ENCODE results near the gene RNF133. TPM values are rescaled to one million over a fixed set of nuclear protein-coding genes. Genes with fewer than 3 reads are reported as not detected.

The RNF133 gene
- total and polyA plus RNA-seq, 9 of the 15 experiments (the other 6 are each of a cell fraction or from before 2014, with no cell fraction given), result not detected

DNA sequence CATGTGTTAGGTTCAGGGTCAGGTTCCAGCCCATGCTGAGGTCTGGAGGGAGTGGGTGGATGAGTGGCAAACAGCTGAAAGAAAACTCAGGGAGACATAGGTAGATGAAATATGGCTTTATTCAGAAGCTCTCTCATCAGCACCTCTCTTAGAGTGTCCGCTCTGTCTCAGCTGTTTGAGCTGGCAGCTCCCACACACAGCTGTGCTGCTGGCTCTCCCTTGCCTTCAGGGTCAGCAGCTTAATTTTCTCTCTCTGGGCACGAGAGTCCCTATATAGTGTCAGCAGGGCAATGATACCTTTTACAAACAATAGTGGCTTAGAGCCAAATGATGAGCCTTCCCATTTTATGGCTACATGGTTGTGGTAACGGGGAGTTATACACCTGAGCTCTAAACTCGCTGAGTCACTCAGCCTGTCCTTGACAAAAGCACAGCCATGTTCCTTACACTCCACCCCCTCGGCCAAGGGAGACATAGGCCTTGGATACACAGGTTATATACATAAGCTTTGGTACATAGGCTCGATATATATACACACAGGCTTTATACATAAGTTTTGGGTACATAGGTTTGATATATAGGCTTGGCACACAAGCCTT lies 10.4 kb downstream of the RNF133 start:
- ATAC-seq, result no peak
- H3K4me1 ChIP-seq (replicated peaks in 1 of 2; ENCODE audit: control insufficient read depth in 2 of 2, insufficient read depth in 2 of 2, low read length in 2 of 2), result no peaks in the 10 kb centered on the region
- no peak overlapping the region for H3K27ac ChIP-seq (ENCODE audit: extremely low read depth, low read depth, low read length)
- H3K4me2 ChIP-seq (ENCODE audit: insufficient read depth, low read length), result no peak overlapping the region
- no peaks in the 10 kb centered on the region for H3K27me3 ChIP-seq (ENCODE audit: control insufficient read depth in 2 of 2, insufficient read depth in 2 of 2, low read length in 2 of 2)
- H3K9ac ChIP-seq (ENCODE audit: insufficient read depth in 1 of 2, low read depth in 2 of 2, low read length in 2 of 2), result no peak overlapping the region
- no peak overlapping the region for H2AFZ ChIP-seq (ENCODE audit: low read depth, low read length)
- CTCF ChIA-PET (ENCODE audit: low intra/inter-chr PET ratio), result no interaction called here
- in situ Hi-C loops (cut with MboI) (no loop called here), intact Hi-C loops (cut with micrococcal nuclease) (no loop called here)
- BruUV-seq (replicated peaks), result no TSS peak
- WGBS (ENCODE audit: insufficient coverage, low coverage, missing lambda C conversion rate), result 3% methylated on average over 6 of the region's 6 CpGs
- H3K9me3 ChIP-seq (replicated peaks; ENCODE audit: control insufficient read depth, insufficient read depth, low read depth, low read length), result no peaks in the 10 kb centered on the region
- no peaks in the 10 kb centered on the region for H3K79me2 ChIP-seq (ENCODE audit: control insufficient read depth, insufficient read depth, low read length)
- H4K20me1 ChIP-seq (replicated peaks; ENCODE audit: control insufficient read depth, insufficient read depth, low read length), result no peaks in the 10 kb centered on the region
- FAIRE-seq, result no peak
- H3K4me3 ChIP-seq, result no peak overlapping the region
- H3K9me1 ChIP-seq (ENCODE audit: control insufficient read depth, insufficient read depth, low read length), result no peaks in the 10 kb centered on the region
- POLR2A ChIA-PET, result interaction anchor here (0.7 kb wide), 1 partner anchor 224 kb away, joined by 3 read pairs; no protein-coding TSS in a partner anchor
- DNase-seq (ENCODE audit: extremely low read depth in 1 of 4, low spot score in 3 of 4), result no peak
- no peaks in the 10 kb centered on the region for H3K36me3 ChIP-seq (ENCODE audit: control insufficient read depth, insufficient read depth, low read length)
- no peak for TF ChIP-seq STAT5A (IDR thresholded peaks at IDR 0.05; ENCODE audit: borderline replicate concordance, low read length)
- TF ChIP-seq MEF2D (tag; conservative IDR thresholded peaks at IDR 0.05; ENCODE audit: low read depth), result no peak
- TF ChIP-seq ATF1 (CRISPR knock-in tag; IDR thresholded peaks at IDR 0.05), result no peak
- no peak for TF ChIP-seq ATF1 (tag; IDR thresholded peaks at IDR 0.05)
- TF ChIP-seq WHSC1 (IDR thresholded peaks at IDR 0.05; ENCODE audit: low read length), result no peak
- no peak for TF ChIP-seq BCL6 (CRISPR knock-in tag; IDR thresholded peaks at IDR 0.05)
- no peak for TF ChIP-seq SETDB1 (IDR thresholded peaks at IDR 0.05; ENCODE audit: low read length)
- TF ChIP-seq FOSL1 (tag; conservative IDR thresholded peaks at IDR 0.05), result no peak
- TF ChIP-seq CREBBP (IDR thresholded peaks at IDR 0.05; ENCODE audit: low read depth, low read length), result no peak
- no peak for TF ChIP-seq ILK (tag; IDR thresholded peaks at IDR 0.05; ENCODE audit: borderline replicate concordance, low read depth)
- TF ChIP-seq NFYB (IDR thresholded peaks at IDR 0.05; ENCODE audit: extremely low read depth, insufficient read length), result no peak
- TF ChIP-seq ZNF766 (CRISPR knock-in tag; conservative IDR thresholded peaks at IDR 0.05), result no peak
- no peak for TF ChIP-seq ATF6 (CRISPR knock-in tag; IDR thresholded peaks at IDR 0.05)
- TF ChIP-seq KDM5B (IDR thresholded peaks at IDR 0.05; ENCODE audit: insufficient replicate concordance, low read depth, low read length), result no peak
- no peak for TF ChIP-seq XRCC4 (IDR thresholded peaks at IDR 0.05; ENCODE audit: extremely low read depth, insufficient read depth, insufficient read length)

Measured in K562 (cell line).